Measurements from ENCODE around the gene NXN. TPM values are rescaled to one million over a fixed set of nuclear protein-coding genes. Genes with fewer than 3 reads are reported as not detected.
"Not testable (repeated sequence)": the region's sequence is repeated elsewhere in the genome, so short reads cannot be mapped to it uniquely, and the experiment has no call there.

NXN gene
- total RNA-seq, 4 donors from 2014 or later, result 10.6 to 222 (median 13.8) TPM

- TF ChIP-seq EP300 (IDR thresholded peaks at IDR 0.05; ENCODE audit: low read depth) (no peak), POLR2A (IDR thresholded peaks at IDR 0.05) (no peak), POLR2AphosphoS5 (IDR thresholded peaks at IDR 0.05) (no peak), CTCF (IDR thresholded peaks at IDR 0.05) (no peak)
- 91 to 100% methylated on average over 3 to 12 of the region's 12 CpGs for WGBS, 2 donors (ENCODE audit: low coverage in 1 of 2)
- Histone ChIP-seq H3K27me3 (no peaks in the 10 kb centered on the region), H3K4me3 (no peak overlapping the region), H3K9me3 (no peaks in the 10 kb centered on the region), H3K4me1 (peaks cover 0 to 17% (median 7%) of the 10 kb centered on the region in 4 donors), H3K36me3 (peaks cover 0 to 15% (median 5%) of the 10 kb centered on the region in 4 donors), H3K27ac (no peak overlapping the region)
- no peak for DNase-seq
- in situ Hi-C loops (cut with MboI; ENCODE audit: low pct_ligation_motif_present in 1 of 4, low pct_unique_long_range_greater_than_20kb in 1 of 4, low sequenced_read_pairs in 3 of 4), result loop anchor here in 2 of 4 donors (10.0 kb wide), 1 partner anchor 197 kb away; no protein-coding TSS in a partner anchor
- intact Hi-C loops (cut with DNase I; ENCODE audit: low total_unique reads), result no loop called here
Observed at GRCh38 chr17:787641-788221, 191.8 kb downstream of the NXN start.

- H3K27ac ChIP-seq; DNase-seq; H3K9me3 ChIP-seq; intact Hi-C loops (cut with DNase I; ENCODE audit: low total_unique reads); H3K27me3 ChIP-seq; H3K4me3 ChIP-seq: not testable (repeated sequence)
- Histone ChIP-seq H3K36me3 (peaks cover 0 to 10% (median 2%) of the 10 kb centered on the region in 4 donors), H3K4me1 (peaks cover 6 to 24% (median 14%) of the 10 kb centered on the region in 4 donors)
- WGBS, 2 donors (ENCODE audit: low coverage in 1 of 2), result 81 to 96% methylated on average over 7 of the region's 7 CpGs
- in situ Hi-C loops (cut with MboI; ENCODE audit: low pct_ligation_motif_present in 1 of 4, low pct_unique_long_range_greater_than_20kb in 1 of 4, low sequenced_read_pairs in 3 of 4), result loop anchor here in 2 of 4 donors (10.0 kb wide), 1 partner anchor 199 kb away; no protein-coding TSS in a partner anchor
Observed at GRCh38 chr17:785901-786300, 193.7 kb downstream of the NXN start.

GRCh38 chr17:784143-784542, 195.4 kb downstream of the NXN start:
- TF ChIP-seq POLR2A (IDR thresholded peaks at IDR 0.05) (no peak), CTCF (IDR thresholded peaks at IDR 0.05) (no peak), POLR2AphosphoS5 (IDR thresholded peaks at IDR 0.05) (no peak), EP300 (IDR thresholded peaks at IDR 0.05; ENCODE audit: low read depth) (no peak)
- Histone ChIP-seq H3K4me1 (peaks cover 6 to 24% (median 15%) of the 10 kb centered on the region in 4 donors), H3K27me3 (no peaks in the 10 kb centered on the region), H3K9me3 (no peaks in the 10 kb centered on the region), H3K36me3 (peaks cover 0 to 10% (median 2%) of the 10 kb centered on the region in 4 donors), H3K27ac (no peak overlapping the region), H3K4me3 (no peak overlapping the region)
- in situ Hi-C loops (cut with MboI; ENCODE audit: low pct_ligation_motif_present in 1 of 4, low pct_unique_long_range_greater_than_20kb in 1 of 4, low sequenced_read_pairs in 3 of 4) (loop anchor here in 2 of 4 donors (10.0 kb wide), 1 partner anchor 201 kb away; no protein-coding TSS in a partner anchor), intact Hi-C loops (cut with DNase I; ENCODE audit: low total_unique reads) (no loop called here)
- no peak for DNase-seq
- 75 to 80% methylated on average over 3 of the region's 3 CpGs for WGBS, 2 donors (ENCODE audit: low coverage in 1 of 2)

DNA sequence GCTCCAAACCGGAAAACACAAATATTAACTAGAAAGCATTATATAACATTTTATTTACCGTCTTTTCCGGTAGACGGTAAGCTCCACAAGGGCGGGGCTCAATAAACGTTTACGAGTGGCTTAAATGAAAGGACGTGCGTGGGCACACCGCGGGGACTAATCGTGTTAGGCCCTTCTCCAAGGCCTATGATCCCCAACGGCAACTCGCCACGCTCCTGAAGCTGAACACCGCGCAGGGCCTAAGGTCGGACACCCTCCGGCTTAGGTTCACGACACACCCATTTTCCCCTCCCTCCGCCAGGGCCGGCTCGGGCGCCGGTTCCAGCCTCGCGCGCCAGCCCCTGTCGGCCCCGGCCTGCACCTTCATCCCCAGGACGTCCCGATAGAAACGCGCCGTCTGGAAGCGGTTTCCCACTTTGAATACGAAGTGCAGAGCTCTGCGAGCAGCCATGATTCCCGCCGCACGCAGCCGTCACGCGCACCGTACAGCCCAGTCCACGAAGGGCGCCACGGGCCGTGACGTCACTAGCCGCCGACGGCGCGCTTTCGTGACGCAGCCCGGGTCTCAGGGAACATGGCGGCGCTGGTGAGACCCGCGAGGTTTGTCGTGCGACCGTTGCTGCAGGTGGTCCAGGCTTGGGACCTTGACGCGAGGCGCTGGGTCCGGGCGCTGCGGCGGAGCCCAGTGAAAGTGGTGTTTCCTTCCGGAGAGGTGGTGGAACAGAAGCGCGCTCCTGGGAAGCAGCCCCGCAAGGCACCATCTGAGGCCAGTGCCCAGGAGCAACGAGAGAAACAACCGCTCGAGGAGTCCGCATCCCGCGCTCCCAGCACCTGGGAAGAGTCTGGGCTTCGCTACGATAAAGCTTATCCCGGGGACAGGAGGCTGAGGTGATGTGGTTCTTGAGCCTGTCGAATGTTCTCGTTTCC, 197.5 kb downstream of the NXN start, which contains the start of the genes GLOD4 and MRM3:
Gene GLOD4 (minus strand): TSS at position 476 of the 927 bp plus-strand sequence. CDS start 25 bp downstream, at position 451.
Gene MRM3 (plus strand): TSS at position 549 of the 927 bp plus-strand sequence. CDS start 26 bp downstream, at position 575.
- 0% methylated on average over 2 to 87 of the region's 87 CpGs for WGBS, 2 donors (ENCODE audit: low coverage in 1 of 2)

More for the DNA sequence above, 197.5 kb downstream of the NXN start, which contains the start of the genes GLOD4 and MRM3:
- DNase-seq, result peak; percentile 95
- in situ Hi-C loops (cut with MboI; ENCODE audit: low pct_ligation_motif_present in 1 of 4, low pct_unique_long_range_greater_than_20kb in 1 of 4, low sequenced_read_pairs in 3 of 4), result loop anchor here in 2 of 4 donors (10.0 kb wide), 1 partner anchor 203 kb away; no protein-coding TSS in a partner anchor
- H3K27ac ChIP-seq, result peak within 1 kb of the TSS; percentile 85 to 94 (median 86)
- H3K4me3 ChIP-seq, result peak within 1 kb of the TSS; percentile 59 to 93 (median 74)
- H3K4me1 ChIP-seq, result peaks cover 6 to 24% (median 15%) of the 10 kb centered on the region in 4 donors
- no peaks in the 10 kb centered on the region for H3K27me3 ChIP-seq
- H3K36me3 ChIP-seq, result peaks cover 0 to 14% (median 5%) of the 10 kb centered on the region in 4 donors
- TF ChIP-seq CTCF (IDR thresholded peaks at IDR 0.05) (peak in 4 of 5 experiments; percentile 10 to 73 (median 40)), EP300 (IDR thresholded peaks at IDR 0.05; ENCODE audit: low read depth) (no peak), POLR2A (IDR thresholded peaks at IDR 0.05) (peak; percentile 74), POLR2AphosphoS5 (IDR thresholded peaks at IDR 0.05) (peak; percentile 95 to 98 (median 96))
- H3K9me3 ChIP-seq, result no peaks in the 10 kb centered on the region
- intact Hi-C loops (cut with DNase I; ENCODE audit: low total_unique reads), result no loop called here

Measured in transverse colon (tissue), 4 donors.